Adrenal gland (tissue), 5 donors: ENCODE results near the gene THRB.

ENCODE experiments used
- POLR2A ChIP-seq, 2 donors: fragments of 450-650 bp; IDR thresholded peaks; one replicate each; pipeline ENCODE4 v1.6.1; 2017; ENCODE audit warnings: antibody characterized with exemption in 2 of 2, mild to moderate bottlenecking in 2 of 2, moderate library complexity in 1 of 2
- TF ChIP-seq, protein P1 (sequence below), 6 experiments: fragments of 450-650 bp in 4 of 6; fragments of 200-600 bp in 2 of 6; sonication (generic) in 1 of 6; IDR thresholded peaks; 1 replicate in 5 of 6; 2 replicates in 1 of 6; pipeline versions ENCODE4 v1.5.1 to v1.8.0; 2016 to 2021; ENCODE audit warnings: antibody characterized with exemption in 6 of 6, mild to moderate bottlenecking in 2 of 6, moderate library complexity in 1 of 6
- donor health status: DM: no; HTN: no; CAD: no.

DNA sequence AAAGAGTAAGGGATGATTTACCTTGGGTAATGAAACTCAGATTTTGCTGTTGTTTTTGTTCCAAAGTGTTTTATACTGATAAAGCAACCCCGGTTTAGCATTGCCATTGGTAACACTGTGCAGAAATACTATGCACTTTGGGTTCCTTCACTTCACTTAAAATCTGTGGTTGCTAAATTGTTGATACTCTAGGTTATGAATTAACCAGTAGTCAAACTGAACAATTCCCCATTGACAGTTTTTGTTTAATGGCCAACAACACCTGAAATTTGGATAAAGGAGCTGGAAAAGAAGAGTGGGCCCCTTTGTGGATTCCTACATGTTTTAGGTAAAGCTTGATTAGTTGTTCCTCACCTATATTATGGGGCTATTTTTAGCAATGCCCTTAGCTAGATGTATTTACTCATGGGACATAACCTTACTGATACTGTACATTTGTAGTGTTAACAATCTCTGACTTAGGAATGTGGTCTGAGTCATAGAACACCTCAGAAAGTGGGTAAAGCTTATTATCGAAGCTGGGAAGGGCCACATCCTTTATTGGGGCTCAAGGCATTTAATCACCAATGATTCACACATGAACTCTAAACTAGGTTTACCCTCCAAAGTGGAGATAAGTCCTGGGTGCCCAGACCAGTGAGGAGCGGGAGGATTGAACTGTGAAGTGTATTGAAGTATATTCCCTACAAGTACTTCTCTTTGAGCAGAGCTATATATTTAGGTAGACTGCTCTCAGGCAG, 29.5 kb upstream of the THRB start:
- TF ChIP-seq, protein P1, sequence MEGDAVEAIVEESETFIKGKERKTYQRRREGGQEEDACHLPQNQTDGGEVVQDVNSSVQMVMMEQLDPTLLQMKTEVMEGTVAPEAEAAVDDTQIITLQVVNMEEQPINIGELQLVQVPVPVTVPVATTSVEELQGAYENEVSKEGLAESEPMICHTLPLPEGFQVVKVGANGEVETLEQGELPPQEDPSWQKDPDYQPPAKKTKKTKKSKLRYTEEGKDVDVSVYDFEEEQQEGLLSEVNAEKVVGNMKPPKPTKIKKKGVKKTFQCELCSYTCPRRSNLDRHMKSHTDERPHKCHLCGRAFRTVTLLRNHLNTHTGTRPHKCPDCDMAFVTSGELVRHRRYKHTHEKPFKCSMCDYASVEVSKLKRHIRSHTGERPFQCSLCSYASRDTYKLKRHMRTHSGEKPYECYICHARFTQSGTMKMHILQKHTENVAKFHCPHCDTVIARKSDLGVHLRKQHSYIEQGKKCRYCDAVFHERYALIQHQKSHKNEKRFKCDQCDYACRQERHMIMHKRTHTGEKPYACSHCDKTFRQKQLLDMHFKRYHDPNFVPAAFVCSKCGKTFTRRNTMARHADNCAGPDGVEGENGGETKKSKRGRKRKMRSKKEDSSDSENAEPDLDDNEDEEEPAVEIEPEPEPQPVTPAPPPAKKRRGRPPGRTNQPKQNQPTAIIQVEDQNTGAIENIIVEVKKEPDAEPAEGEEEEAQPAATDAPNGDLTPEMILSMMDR (IDR thresholded peaks at IDR 0.05): no peak
- no peak for TF ChIP-seq POLR2A (IDR thresholded peaks at IDR 0.05)
